ENCODE data around the gene PTCD2.

- TF ChIP-seq CTCF (IDR thresholded peaks at IDR 0.05), result no peak
- no peak for TF ChIP-seq POLR2A (IDR thresholded peaks at IDR 0.05)
These were observed 18.0 kb upstream of the PTCD2 start for GRCh38 chr5:72302171-72302570.
